Peyer's patch (tissue), 4 donors: Measurements from ENCODE around the gene BICC1. TPM values are rescaled to one million over a fixed set of nuclear protein-coding genes. Genes with fewer than 3 reads are reported as not detected.

Source experiments
- DNase-seq, 3 donors: peaks; one replicate each; pipeline ENCODE4 v3.0.0-alpha.2; 2017 to 2019
- H3K27ac ChIP-seq, 4 donors: fragments of 200-600 bp; sonication (generic); one replicate each; pipeline ENCODE4 v1.5.1; 2016 to 2019
- H3K27me3 ChIP-seq, 2 donors: fragments of 200-600 bp; sonication (generic); one replicate each; pipeline ENCODE4 v1.5.1; 2019
- H3K36me3 ChIP-seq, 3 donors: fragments of 200-600 bp; sonication (generic); one replicate each; pipeline ENCODE4 v1.5.1; 2016 to 2019
- H3K4me1 ChIP-seq, 4 donors: fragments of 200-600 bp; sonication (generic); one replicate each; pipeline ENCODE4 v1.5.1; 2016 to 2019
- H3K4me3 ChIP-seq, 4 donors: fragments of 200-600 bp; sonication (generic); 1 replicate in 3 of 4; 2 replicates in 1 of 4; pipeline ENCODE4 v1.5.1; 2016 to 2019; ENCODE audit warnings: mild to moderate bottlenecking in 1 of 4
- H3K9me3 ChIP-seq, 4 donors: fragments of 200-600 bp; sonication (generic); one replicate each; pipeline ENCODE4 v1.5.1; 2016 to 2019; ENCODE audit warnings: mild to moderate bottlenecking in 1 of 4
- POLR2A ChIP-seq, 2 donors: fragments of 450-650 bp; IDR thresholded peaks; one replicate each; pipeline ENCODE4 v1.5.1; 2017; ENCODE audit warnings: antibody characterized with exemption in 2 of 2, mild to moderate bottlenecking in 2 of 2, moderate library complexity in 2 of 2
- total RNA-seq, 4 donors: library from RNA; depleted of rRNA; stranded (reverse); fragments of >200 nt; gene quantifications; one replicate each; pipeline ENCODE4 v1.1.0, GENCODE V29; 2016
- TF ChIP-seq, protein P1 (sequence below), 6 experiments: fragments of 450-650 bp in 4 of 6; fragments of 200-600 bp in 2 of 6; sonication (generic) in 1 of 6; IDR thresholded peaks; one replicate each; pipeline ENCODE4 v1.5.1; 2017 to 2019; ENCODE audit warnings: antibody characterized with exemption in 6 of 6, mild to moderate bottlenecking in 3 of 6, moderate library complexity in 1 of 6

The BICC1 gene
- total RNA-seq, 4 donors from 2014 or later = 1.1 to 19.0 (median 2.6) TPM

DNA sequence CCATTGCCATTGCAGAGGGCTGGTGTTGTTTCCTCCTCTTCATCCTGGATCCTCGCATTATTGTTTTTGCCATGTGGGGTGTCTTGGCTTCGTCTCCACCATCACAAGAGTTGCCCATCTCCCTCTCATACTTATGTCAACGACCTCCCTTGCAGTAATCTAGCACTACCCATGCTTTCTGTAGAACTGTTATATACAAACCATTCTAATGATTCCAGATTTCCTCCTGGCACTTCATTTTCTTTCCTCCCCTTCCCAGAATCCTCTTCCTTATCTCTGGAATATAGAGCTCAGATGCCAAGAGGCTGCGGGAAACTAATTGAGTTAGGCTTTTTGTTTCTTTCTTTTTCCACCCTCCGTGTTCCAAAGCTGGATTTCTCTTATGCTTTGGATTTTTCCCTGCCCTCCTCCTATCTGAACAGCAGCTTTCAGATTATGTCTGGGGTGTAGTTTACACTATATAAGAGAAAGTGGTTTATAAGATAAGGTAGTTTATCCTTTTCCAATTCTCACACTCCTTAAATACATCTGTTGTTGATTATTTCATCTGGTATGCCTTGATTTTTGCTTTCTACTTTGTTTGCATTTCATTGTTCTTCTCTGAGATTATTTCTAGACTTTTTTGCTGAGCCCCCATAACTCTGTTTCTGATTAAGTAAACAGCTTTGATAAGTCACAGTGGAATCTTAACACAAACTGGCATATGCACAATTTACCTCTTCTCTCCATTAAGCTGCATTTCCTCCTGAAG, 264.1 kb downstream of the BICC1 start:
- TF ChIP-seq POLR2A (IDR thresholded peaks at IDR 0.05) = no peak
- TF ChIP-seq, protein P1, sequence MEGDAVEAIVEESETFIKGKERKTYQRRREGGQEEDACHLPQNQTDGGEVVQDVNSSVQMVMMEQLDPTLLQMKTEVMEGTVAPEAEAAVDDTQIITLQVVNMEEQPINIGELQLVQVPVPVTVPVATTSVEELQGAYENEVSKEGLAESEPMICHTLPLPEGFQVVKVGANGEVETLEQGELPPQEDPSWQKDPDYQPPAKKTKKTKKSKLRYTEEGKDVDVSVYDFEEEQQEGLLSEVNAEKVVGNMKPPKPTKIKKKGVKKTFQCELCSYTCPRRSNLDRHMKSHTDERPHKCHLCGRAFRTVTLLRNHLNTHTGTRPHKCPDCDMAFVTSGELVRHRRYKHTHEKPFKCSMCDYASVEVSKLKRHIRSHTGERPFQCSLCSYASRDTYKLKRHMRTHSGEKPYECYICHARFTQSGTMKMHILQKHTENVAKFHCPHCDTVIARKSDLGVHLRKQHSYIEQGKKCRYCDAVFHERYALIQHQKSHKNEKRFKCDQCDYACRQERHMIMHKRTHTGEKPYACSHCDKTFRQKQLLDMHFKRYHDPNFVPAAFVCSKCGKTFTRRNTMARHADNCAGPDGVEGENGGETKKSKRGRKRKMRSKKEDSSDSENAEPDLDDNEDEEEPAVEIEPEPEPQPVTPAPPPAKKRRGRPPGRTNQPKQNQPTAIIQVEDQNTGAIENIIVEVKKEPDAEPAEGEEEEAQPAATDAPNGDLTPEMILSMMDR (IDR thresholded peaks at IDR 0.05) = no peak
- Histone ChIP-seq H3K27me3 (no peaks in the 10 kb centered on the region), H3K27ac (no peak overlapping the region), H3K9me3 (no peaks in the 10 kb centered on the region), H3K4me3 (no peak overlapping the region), H3K4me1 (no peaks in the 10 kb centered on the region), H3K36me3 (no peaks in the 10 kb centered on the region)
- no peak for DNase-seq

DNA sequence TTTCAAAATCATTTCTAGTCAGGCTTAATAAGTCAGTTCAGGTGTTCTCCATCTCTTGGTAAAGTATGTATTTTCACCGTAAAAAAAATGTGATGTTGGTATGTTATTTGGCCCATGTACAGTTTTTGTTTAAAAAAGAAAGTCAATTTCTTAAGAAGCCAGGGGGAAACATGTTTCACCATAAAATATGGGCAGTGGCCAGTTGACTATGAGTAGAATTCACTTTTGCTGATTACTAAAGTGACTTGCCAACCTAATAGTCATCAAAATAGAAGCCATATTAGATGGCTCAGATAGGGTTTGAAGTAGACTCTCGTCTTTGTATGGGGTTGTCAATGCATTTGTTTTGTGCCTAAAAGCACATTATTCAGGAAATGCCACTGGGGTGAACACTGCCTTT, 266.3 kb downstream of the BICC1 start:
- no peaks in the 10 kb centered on the region for H3K27me3 ChIP-seq
- H3K4me3 ChIP-seq = no peak overlapping the region
- no peak for DNase-seq
- H3K4me1 ChIP-seq = peaks cover 0 to 16% (median 2%) of the 10 kb centered on the region in 4 donors
- no peaks in the 10 kb centered on the region for H3K36me3 ChIP-seq
- H3K27ac ChIP-seq = no peak overlapping the region
- no peak for TF ChIP-seq POLR2A (IDR thresholded peaks at IDR 0.05)
- TF ChIP-seq, protein P1 (IDR thresholded peaks at IDR 0.05) = no peak
- H3K9me3 ChIP-seq = no peaks in the 10 kb centered on the region

- no peak overlapping the region for H3K4me3 ChIP-seq
- no peaks in the 10 kb centered on the region for H3K27me3 ChIP-seq
- H3K27ac ChIP-seq = no peak overlapping the region
- H3K36me3 ChIP-seq = no peaks in the 10 kb centered on the region
- H3K9me3 ChIP-seq = no peaks in the 10 kb centered on the region
- TF ChIP-seq POLR2A (IDR thresholded peaks at IDR 0.05) = no peak
- TF ChIP-seq, protein P1 (IDR thresholded peaks at IDR 0.05) = no peak
- no peak for DNase-seq
- peaks cover 0 to 16% (median 2%) of the 10 kb centered on the region in 4 donors for H3K4me1 ChIP-seq
These were observed 266.9 kb downstream of the BICC1 start for GRCh38 chr10:58779594-58779993.

GRCh38 chr10:58780476-58780875, 267.8 kb downstream of the BICC1 start:
- H3K27ac ChIP-seq = no peak overlapping the region
- TF ChIP-seq, protein P1 (IDR thresholded peaks at IDR 0.05) = no peak
- TF ChIP-seq POLR2A (IDR thresholded peaks at IDR 0.05) = no peak
- no peaks in the 10 kb centered on the region for H3K9me3 ChIP-seq
- H3K4me1 ChIP-seq = peaks cover 0 to 16% (median 2%) of the 10 kb centered on the region in 4 donors
- no peak overlapping the region for H3K4me3 ChIP-seq
- H3K36me3 ChIP-seq = no peaks in the 10 kb centered on the region
- no peak for DNase-seq
- H3K27me3 ChIP-seq = no peaks in the 10 kb centered on the region

DNA sequence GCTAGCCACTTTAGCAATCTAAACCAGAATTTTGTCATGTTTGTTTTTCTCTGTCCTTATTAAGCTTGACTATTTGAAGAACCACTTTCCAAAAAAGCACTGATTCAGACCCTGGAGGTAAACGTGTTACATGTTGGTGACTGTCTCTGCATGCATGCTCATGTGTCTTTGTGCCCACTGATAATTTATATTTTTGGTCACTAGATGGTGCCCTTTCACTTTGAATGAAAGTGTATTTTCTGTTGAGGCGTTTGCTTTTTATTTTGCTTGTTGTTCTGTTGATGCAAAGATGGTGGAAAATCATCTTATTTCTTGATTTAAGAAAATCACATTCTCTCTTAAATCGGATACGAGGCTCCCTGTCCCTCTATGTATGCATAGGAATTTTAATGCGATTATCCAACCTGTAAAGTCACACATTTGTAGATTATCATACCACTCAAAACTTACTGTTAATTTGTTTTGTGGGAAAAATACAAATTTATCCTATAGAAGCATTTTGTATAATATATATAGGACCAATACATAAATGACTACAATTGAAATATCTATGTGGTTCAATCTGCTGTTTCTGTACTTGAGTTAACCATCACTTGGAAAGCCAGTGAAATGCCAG, 269.3 kb downstream of the BICC1 start:
- H3K9me3 ChIP-seq = no peaks in the 10 kb centered on the region
- no peaks in the 10 kb centered on the region for H3K36me3 ChIP-seq
- H3K27me3 ChIP-seq = no peaks in the 10 kb centered on the region
- no peak overlapping the region for H3K4me3 ChIP-seq
- no peak for DNase-seq
- no peak for TF ChIP-seq POLR2A (IDR thresholded peaks at IDR 0.05)
- TF ChIP-seq, protein P1 (IDR thresholded peaks at IDR 0.05) = peak in 5 of 6 experiments; percentile 22 to 77 (median 62)
- no peak overlapping the region for H3K27ac ChIP-seq
- H3K4me1 ChIP-seq = peaks cover 0 to 16% (median 2%) of the 10 kb centered on the region in 4 donors
